ENCODE data around the gene DGKI.

The DGKI gene

GRCh38 chr7:137825489-137825888 lies 21.3 kb downstream of the DGKI start:
- no peak for TF ChIP-seq CTCF (conservative IDR thresholded peaks at IDR 0.05; ENCODE audit: low read length)
- no peak overlapping the region for H3K4me3 ChIP-seq (ENCODE audit: low read length)
- no peak for DNase-seq (ENCODE audit: low read depth)

- no peak for TF ChIP-seq CTCF (conservative IDR thresholded peaks at IDR 0.05; ENCODE audit: low read length)
- peak; percentile 77 for DNase-seq (ENCODE audit: low read depth)
- no peak overlapping the region for H3K4me3 ChIP-seq (ENCODE audit: low read length)
Measured at GRCh38 chr7:137820677-137821420, 25.9 kb downstream of the DGKI start.

DNA sequence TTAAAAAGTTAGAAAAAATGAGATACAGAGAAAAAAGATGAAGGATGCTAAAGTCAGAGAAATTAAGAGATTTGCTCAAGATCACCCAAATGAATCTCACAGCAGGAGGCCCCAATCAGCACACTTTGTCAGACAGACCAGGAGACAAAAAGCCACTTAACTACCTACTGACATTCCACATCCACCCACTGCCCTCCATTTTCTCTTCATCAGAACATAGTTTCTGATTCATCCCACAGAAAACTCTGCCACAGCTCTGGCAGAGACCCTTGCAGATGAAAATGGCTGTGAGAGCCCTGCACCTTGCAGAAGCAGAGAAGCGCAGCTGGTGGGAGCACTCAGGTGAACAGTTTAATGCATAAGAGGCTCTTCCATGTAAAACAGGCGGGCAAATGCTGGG lies 26.6 kb downstream of the DGKI start:
- no peak overlapping the region for H3K4me3 ChIP-seq (ENCODE audit: low read length)
- TF ChIP-seq CTCF (conservative IDR thresholded peaks at IDR 0.05; ENCODE audit: low read length), result no peak
- no peak for DNase-seq (ENCODE audit: low read depth)

DNA sequence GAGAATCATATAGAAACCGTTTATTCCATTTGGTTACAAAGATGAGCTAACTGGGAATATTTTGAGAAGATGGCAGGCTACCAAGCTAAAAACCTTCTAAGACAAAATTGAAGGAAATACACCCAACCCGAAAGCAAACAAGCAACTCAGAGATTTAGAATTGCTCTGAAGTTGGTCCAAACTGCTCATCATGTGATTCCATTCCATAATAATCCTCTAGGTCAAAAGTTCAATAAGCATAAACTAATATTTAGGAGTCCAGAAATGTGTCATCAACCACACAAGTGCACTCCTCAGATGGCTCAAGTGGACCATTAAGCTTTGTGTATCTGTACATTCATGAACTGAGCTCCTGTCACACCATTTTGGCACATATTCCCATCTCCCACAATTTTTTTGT lies 28.7 kb downstream of the DGKI start:
- no peak for TF ChIP-seq CTCF (conservative IDR thresholded peaks at IDR 0.05; ENCODE audit: low read length)
- H3K4me3 ChIP-seq (ENCODE audit: low read length), result no peak overlapping the region
- DNase-seq (ENCODE audit: low read depth), result no peak

- no peak overlapping the region for H3K4me3 ChIP-seq (ENCODE audit: low read length)
- DNase-seq (ENCODE audit: low read depth), result peak; percentile 47
- peak; percentile 70 for TF ChIP-seq CTCF (conservative IDR thresholded peaks at IDR 0.05; ENCODE audit: low read length)
Measured at GRCh38 chr7:137816696-137817320, 30.0 kb downstream of the DGKI start.

GRCh38 chr7:137813541-137813940 lies 33.2 kb downstream of the DGKI start:
- H3K4me3 ChIP-seq (ENCODE audit: low read length), result no peak overlapping the region
- DNase-seq (ENCODE audit: low read depth), result no peak
- TF ChIP-seq CTCF (conservative IDR thresholded peaks at IDR 0.05; ENCODE audit: low read length), result no peak

DNA sequence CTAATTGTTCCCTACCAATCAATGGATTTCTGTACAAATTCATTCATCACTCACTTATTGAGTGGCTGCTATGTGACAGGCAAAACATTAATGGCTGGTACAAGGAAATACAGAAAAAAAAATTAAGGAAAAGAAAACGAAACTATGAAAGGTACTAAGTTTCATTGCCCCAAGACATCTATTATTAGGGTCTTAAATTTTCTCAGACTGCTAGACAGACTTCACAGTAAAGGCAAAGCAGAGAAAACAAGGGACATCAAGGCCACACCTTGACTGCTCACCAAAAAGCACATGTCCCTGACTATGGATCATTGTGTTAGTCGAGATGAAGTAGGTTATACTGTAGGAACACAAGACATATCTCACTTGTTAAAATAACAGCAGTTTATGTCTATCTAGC lies 36.5 kb downstream of the DGKI start:
- DNase-seq (ENCODE audit: low read depth), result no peak
- H3K4me3 ChIP-seq (ENCODE audit: low read length), result no peak overlapping the region
- TF ChIP-seq CTCF (conservative IDR thresholded peaks at IDR 0.05; ENCODE audit: low read length), result no peak
